NCI-H226 (cell line): ENCODE data around the gene GPC6.

Source experiments
- DNase-seq: peaks from one replicate; pipeline ENCODE4 v3.0.0-alpha.2; 2015

The GPC6 gene

DNA sequence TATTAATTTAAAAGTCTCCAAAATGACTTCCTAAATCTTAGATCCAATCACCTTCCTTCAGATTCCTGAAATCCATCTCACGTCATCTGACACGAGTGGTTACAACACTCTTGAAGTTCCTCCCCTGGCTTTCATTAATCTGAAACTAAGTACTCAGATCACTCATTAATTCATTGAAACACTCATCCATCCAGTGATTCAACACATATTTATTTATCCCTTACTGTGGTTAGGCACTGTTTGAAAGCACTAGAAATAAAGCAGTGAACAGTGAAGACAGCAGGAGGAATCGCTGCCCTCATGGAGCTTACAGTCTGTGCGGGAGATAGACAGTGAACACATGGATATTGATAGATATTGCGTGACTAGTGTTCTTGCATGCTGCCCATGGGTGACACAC is 780.5 kb downstream of the GPC6 start:
- DNase-seq: no peak

DNA sequence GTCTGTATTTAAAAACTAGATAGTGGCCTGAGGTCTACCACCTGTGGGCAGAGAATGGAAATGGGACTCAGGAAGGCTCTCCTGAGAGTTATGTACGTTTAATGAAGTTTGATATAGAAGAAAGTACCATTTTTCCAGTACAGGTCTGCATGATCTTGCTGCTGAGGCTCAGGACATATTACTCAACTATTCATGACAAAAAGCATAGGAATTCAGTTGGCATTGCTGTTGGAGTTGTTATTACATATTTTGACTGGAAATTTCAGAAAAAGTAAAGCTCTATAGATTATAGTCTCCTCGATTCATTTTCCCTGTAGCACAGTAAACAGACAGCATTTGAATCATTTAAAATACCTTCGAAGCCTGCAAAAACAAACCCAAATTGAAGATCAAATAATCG is 783.1 kb downstream of the GPC6 start:
- DNase-seq: peak; percentile 36

DNA sequence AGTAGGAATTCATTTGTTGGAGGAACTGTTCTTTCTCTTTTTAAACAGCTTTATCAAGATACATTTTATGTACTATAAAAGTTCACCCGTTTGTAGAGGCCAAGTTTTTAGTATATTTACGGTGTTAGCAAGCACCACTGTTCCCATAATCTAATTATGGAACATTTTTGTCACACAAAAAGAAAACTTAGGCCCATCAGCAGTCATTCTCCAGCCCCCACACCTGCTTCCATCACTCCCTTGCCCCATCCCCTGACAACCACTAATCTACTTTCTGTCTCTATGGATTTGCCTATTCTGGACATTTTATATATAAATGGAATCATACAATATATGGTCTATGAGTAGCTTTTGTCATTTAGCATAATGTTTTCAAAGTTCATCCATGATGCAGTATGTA is 787.9 kb downstream of the GPC6 start:
- DNase-seq: no peak

DNA sequence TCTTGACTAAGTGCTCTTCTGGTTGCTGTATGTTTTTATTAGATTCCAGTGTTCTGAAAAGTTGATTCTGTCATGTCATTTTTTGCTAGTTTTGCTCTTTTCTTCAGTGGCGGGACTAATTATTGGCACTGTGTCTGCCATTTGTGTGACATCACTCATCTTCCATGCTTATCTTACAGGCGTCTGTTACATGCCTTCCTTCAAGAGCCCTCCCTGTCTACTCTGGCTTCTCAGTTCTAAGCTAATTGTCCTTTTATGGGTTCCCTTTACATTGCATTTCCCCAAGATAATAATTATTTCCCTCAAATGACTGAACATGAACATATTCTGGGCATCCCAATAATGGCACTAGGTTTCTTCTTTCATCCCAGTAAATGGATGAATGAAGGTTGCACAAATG is 793.8 kb downstream of the GPC6 start:
- no peak for DNase-seq

DNA sequence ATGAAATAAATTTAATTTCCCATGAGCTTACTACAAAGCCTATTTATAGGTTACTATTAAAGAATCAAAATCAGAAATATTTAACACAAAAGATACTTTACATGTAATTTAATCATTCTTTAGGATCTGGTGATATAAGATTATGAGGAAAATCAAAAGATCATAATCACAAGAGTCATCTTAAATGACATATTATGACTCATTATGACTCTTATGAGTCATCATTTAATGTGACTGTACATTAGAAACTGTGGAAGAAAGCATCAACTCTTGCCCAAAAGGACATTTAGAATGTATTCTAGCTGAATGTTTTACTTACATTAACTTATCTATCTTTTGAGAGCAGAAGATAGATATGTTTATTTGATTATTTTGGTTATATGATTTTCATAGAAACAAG is 794.2 kb downstream of the GPC6 start:
- DNase-seq: no peak

DNA sequence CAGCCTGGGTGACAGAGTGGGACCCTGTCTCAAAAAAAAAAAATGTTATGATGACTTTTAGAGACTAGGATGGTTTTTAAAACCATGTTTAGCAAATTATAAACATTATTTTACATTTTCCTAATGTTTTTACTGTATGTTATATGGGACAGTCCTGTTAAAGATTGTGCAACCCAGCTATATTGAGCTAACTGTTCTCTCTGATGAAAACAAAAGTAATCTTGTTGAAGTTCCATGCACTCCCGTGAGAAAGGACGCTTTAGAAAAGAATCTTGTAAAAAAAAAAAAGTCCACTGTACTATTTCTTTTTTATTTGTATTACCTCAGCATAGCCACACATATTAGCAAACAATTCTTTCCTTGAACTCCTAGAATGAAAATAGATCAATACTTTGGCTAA is 801.6 kb downstream of the GPC6 start:
- DNase-seq: no peak

DNA sequence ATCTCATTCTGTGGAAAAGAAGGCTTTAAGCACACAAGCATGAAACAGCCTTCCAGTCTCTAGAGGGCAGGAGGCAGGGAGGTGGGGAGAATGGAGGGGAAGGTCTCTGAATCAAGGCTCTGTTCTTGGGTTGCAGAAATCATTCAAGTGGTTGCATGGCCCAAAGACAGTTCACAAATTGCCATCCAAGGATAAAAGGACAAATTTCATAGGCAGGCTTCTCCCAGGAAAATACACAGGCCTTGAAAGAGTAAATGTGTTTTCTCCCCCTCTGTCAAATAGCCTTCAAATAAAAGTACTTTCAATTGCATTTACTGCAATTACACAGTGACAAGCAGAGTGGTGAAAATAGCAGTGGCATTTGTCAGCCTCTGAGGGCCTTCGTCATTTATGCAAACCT is 802.0 kb downstream of the GPC6 start:
- no peak for DNase-seq

DNA sequence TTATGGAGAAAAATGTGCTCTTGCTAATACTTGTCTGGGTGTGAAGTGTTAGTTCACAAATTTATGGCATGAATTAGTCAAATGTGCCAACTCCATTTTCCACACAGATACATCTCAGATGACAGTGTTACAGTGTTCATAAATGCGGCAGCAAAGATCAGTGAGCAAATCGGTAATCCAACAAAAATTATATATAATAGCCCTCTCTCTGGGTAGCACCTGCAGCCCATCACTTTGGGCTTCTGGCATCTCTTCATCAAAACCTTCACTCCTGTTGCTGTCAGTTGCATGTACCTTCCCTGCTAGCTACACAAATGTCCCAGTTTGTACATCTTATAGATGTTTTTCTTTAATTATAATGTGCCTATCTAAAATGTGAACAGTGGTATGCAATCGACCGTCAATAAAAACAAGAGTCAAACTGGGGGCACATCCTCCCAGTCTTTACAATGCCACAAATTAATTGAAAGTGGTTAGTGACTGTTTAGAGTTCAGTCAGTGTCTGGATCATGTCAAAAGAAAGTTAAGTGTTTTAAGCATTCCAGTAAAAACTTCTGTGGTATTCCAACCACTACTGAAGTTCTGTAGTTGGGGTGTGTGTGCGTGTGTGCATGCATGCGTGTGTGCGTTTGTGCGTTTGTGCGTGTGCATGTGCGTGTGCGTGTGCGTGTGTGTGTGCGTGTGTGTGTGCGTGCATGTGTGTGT is 804.0 kb downstream of the GPC6 start:
- DNase-seq: no peak

DNA sequence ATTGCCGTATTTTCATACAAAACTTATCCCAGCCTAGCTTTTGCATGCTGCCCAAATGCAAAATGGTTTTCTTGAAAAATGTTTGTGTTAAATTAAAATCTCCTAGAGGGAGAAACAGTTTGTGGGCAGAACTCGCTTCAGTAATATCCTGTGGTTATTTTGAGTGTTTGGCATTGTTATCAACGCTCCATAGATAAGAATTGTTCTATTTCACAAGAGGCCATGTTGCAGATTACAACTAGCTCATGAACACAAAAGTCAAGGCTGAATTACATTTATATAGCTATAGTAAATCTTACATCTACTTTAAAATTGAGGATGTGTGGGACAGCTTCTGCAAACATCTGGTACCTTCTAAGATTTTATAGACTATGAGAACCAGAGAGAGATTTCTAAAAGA is 805.0 kb downstream of the GPC6 start:
- peak; percentile 44 for DNase-seq

DNA sequence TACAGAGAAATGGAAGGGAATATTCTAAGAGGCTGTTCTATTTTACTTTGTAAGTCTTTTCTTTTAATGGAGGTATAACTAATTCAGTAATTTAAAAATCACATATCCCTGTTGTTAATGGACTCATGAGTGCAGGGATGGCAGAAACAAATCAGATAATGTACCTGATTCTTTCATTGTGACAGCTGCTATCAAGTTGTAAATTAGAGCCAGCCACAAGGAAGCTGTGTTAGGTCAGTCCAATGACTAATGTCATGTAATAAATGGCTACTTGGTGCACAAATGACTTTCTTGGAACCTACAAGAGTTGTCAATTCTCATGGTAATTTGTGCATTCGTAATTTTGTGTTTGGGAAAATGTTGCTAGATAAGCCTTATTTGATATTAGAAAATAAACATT is 806.5 kb downstream of the GPC6 start:
- no peak for DNase-seq

DNA sequence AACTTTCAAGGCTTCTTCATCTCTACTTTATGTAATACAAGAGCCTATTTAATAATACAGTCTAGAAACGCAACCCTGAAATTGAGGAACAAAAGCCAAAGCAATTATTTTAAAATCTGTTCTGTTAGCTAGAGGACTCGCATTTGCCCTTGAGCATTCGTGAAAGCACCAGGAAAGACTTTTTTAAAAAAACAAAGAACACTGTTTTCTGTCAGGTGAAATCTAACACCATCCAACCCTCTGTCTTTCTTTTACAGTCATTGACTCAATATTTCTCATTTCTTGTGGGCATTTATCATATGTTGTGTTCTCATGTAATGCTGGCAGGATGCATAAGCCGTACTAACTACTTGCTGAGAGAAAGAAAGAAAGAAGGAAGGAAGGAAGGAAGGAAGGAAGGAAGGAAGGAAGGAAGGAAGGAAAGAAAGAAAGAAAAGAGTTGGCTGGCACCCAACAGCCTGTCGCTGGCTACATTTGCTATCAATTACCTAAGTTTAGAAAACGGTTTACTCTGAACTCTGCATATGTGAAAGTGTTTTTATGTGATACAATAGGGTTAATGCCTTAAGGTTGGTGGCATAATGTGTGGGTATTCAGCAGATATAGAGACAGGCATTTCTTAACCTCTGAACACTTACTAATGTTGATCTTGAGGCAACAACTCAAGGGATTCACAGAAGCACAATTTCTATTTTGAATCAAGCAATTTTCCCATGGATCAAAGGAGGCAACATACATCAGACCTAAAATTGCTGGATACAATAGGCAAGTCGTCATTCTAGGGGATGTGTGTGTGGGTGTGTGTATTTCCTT is 807.4 kb downstream of the GPC6 start:
- no peak for DNase-seq

DNA sequence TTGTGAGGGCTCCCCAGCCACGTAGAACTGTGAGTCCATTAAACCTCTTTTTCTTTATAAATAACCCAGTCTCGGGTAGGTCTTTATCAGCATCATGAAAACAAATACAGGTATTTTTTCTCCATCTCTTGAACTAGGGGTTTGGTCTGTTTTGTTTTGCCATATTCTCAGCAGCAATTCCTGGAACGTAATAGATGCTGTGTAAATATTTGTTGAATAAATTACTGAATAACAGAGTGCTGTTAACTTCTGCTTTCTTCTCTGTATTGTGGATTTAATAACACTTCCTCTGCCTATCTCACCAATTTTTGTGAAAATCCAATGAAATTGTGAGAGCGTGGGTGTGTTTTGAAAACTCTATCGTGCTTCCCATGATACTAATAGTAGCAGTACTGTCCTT is 823.4 kb downstream of the GPC6 start:
- no peak for DNase-seq

DNA sequence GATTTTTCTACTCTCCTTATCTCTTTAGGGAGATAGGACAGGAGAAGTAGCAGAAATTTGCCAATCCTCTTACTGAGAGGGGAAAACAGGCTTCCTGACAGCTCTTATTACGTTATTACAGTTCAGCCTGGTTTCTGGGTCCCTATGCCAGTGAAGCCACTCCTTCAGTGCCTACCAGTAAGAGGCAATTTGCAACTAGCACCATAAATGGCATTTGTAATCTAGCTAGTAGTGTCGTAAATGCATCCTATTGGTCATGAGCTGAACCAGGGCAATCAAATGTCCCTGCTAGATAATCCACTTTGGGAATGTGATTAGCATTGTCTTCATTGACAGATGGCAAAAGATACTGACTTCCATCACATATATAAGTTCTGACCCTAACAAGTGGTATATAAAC is 824.1 kb downstream of the GPC6 start:
- DNase-seq: no peak

DNA sequence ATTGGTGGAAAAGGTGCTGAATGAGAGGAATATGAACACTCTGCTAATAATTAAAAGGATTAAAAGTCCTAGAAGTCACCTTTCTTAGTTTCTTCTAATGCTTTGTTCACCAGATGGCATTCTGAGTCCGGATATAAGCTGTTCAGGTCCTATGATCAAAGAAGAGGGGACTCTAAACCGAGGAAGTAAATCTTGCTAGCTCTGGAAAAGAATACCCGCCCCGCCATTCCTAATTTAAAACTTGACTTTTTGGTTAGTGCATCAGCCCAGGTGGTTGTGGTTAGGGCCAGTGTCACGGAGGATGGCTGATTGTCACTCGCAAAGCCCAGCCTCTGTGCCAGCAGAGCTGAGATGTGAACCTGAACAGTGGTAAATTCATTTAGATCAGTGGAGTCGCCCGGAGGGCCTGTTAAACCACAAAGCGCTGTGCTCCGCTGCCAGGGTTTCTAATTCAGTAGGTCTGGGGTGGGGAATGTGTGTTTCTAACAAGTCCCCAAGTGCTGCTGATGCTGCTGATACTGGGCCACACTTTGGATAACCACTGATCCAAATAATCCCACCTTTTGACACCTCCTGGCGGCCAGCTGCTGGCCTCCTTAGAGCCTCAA is 827.5 kb downstream of the GPC6 start:
- no peak for DNase-seq

DNA sequence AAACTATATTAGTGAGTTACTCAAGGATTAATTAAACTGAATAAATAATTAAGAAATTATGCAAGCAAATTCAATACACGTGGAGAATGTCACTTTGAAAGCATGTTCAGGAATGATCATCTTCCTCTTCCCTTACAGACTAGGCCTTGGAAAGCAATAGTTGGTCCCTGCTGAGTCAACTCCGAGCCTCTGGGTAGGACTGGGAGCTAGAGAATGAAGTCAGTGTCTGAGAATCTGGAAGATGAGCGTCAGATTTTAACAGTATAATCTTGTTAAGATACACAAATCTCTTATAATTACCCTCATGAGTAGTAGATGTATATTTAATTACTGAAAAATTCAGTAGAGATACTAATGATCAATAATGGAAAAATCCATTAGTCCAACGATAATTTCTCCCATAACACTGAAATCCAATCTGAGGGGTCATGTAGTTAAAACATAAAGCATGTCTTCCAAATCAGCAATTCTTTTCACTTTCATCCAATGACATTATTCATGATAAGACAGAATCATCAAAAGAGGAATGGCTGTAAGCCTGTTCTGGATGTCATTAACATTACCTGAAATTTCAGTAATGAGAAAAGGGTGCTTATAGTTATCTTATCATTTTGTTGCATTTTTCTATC is 829.9 kb downstream of the GPC6 start:
- no peak for DNase-seq

DNA sequence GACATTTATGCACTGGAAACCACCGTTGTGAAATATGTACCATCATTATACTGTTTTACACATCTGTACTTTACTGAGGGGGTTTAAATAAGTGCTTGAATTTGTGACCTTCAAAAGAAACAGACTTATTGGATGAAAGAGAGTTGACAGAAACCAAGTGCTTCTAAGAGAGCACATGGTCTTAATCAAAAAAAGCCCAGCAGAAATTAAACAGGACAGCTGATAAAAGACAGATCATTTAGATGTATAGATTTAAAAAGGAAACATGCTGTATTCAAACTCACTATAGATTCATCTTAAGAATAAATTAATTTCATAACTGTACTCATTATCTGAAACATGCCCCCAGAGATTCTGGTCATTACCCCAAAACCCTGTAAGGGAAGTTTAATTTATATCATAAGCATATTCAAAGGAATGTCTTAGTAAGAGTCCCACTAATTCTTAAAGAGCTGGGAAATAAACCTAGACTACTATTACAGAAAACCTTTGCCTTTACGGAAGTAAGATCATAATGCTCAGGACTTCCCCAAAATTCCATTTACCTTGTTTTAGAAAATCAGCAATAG is 831.1 kb downstream of the GPC6 start:
- DNase-seq: no peak

DNA sequence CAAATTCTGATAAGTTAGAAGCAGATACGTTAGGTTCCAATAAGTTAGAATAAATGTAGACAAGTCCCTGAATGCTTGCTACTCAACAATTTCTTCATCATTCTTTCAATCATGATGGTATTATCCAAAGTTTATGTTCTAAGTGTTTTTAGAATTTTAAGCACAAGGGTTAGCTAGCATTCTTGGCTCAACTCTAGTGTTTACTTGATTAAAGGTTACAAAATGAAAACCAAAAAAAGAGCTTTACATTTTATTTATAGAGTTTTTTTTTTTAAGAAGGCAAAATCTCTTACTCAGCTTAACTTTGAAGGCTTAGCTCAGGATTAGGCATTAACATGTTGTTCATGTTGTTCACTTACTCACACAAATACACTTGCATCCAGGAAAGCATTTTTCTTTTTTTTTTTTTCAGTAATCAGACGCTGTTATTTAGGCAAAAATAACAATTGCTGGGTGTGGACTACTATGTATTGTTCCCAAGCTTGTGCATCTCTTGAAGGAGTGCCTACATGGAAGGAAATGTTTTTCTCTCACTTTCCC is 832.3 kb downstream of the GPC6 start:
- no peak for DNase-seq

DNA sequence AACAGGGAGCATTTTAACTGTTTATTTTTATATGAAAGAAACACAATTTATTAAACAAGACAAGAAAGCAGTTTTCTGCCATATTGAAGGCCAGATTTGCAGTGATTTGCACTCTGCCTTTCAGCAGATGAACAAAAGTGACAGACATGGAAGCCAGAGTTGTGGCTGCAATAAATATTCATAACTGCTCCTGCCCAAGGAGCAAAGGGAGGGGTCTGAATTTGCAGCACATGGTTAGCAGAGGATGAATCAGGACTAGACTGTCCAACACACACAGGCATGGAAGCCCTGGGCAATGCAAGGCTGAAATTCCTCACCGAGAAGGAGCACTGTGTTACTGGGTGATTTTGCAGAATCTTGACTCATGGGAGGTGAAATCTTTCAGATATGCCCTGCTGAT is 834.7 kb downstream of the GPC6 start:
- peak; percentile 76 for DNase-seq

DNA sequence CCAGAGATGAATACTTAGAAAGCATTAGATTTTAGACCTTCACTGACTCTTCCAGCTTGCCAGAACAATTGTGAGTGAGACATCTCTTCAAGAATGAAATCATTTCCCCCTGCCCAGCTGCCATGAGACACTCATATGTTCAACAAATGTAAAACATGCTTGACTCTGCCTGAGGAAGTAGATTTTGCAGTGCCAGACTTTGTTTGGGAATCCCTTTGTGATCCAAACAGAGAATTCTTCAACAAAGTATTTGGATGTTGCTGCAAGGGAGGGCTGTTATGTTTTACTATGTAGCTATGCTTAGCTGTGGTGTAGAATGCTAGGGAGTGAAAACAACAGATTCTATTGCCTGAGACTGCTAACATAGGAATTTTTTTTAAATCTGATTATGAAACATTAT is 836.5 kb downstream of the GPC6 start:
- peak; percentile 2 for DNase-seq

DNA sequence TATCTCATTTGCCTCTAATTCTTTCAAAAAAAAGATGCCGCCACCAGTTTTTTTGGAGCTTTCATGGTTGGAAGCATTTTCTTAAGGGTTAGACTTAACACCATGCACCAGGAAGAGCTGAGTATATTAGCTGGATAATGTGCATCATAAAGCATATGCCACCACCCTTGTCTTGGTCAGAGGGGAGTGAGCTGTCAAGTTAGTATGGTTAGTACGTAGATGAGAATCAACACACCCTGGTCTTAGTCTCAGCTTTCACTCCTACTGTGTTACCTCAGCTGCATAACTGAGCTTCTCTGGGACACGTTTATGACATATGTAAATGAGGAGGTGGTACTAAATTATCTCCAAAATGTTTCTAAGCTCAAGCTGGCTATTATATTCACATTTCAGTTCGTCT is 837.2 kb downstream of the GPC6 start:
- no peak for DNase-seq

DNA sequence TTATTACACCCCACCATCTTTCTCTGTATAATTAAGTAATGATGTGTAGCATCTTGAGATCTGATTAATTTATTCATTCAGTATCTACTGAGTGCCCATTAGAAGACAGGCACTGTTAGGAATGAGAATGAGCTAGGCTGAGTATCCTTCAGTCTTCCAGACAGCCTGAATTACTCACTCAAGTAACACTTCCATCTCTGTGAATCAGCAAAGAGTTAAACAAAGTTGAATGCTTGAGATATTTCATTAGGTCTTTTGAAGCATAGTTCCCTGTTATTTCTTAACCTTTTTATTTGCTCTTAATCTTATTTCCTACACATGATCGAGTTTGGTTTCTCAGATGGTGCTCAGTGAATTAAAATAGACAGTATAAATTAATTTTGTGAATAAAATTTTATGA is 839.1 kb downstream of the GPC6 start:
- DNase-seq: peak; percentile 11

DNA sequence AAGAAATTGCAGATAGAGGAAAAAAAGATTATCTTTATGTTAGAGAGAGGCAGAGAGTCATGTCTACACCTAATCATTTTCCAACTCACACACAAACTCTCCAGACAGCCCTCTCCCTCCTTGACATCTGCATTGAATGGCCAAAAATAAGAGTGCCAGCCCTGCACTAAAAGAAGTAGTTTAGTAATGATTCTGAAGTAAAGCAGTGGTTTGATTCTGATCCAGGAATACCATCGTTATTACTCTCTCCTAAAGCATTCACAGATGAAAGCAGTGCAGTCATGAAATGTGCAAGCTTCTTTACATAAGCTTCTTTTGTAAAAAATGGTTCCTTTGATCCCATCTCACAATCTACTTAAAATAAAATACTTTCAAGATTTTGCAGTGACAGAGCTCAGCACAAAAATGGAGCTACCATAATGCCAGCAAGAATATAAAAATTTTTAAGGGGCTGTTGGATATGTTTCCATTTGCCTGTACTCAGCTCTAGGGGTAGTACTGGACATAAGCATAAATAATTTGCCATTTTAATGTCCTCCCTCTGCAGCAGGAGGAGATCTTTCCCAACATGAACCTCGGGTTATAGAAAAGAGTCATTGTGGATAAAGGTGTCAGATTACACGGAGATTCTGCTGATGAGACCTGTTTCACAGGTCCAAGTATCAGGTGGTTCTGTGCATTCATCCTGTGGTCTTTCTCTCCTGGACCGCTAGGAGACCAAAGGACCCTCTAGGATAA is 846.6 kb downstream of the GPC6 start:
- peak; percentile 71 for DNase-seq
